Stimulated activated naive CD4-positive, alpha-beta T cell treated with Interleukin-2 at 50 U/mL for 16 hours (primary cell): ENCODE results near the gene SFTPA1.
"Not testable (repeated sequence)": the region's sequence is repeated elsewhere in the genome, so short reads cannot be mapped to it uniquely, and the experiment has no call there.

Experiments
- DNase-seq: peaks from one replicate; lab custom pipeline; 2025; lab: John Stamatoyannopoulos, UW

Gene SFTPA1

GRCh38 chr10:79611193-79611976 lies 646 bp downstream of the SFTPA1 start:
- DNase-seq = not testable (repeated sequence)

DNA sequence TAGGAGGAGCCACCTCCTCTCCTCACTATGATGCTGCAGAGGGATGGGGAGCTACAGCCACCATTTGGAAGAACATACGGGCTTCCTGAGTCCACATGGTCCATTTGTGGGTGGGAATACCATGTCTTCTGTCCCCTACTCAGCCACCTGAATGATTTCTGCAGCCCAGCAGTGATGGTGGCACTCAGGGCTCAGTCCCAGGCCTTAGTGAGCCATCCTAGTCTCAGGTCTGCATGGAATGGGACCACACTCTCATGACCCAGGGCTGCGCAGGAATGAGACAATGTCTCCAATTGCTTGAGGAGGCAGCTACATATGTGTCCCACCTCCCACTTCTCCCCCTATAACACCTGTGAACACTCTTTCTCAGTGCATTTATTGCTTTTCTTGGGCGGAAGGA lies 4.8 kb downstream of the SFTPA1 start:
- DNase-seq = no peak

- no peak for DNase-seq
Observed at GRCh38 chr10:79616164-79616563, 5.4 kb downstream of the SFTPA1 start.

DNA sequence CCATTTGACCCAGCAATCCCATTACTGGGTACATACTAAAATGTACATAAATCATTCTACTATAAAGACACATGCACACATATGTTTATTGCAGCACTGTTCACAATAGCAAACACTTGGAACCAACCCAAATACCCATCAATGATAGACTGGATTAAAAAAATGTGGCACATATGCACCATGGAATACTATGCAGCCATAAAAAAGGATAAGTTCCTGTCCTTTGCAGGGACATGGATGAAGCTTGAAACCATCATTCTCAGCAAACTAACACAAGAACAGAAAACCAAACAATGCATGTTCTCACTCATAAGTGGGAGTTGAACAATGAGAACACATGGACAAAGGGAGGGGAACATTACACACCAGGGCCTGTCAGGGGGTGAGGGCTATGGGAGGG lies 12.9 kb downstream of the SFTPA1 start:
- not testable (repeated sequence) for DNase-seq

- no peak for DNase-seq
Observed at GRCh38 chr10:79627075-79627474, 16.3 kb downstream of the SFTPA1 start.

GRCh38 chr10:79628083-79628482 lies 17.3 kb downstream of the SFTPA1 start:
- no peak for DNase-seq

DNA sequence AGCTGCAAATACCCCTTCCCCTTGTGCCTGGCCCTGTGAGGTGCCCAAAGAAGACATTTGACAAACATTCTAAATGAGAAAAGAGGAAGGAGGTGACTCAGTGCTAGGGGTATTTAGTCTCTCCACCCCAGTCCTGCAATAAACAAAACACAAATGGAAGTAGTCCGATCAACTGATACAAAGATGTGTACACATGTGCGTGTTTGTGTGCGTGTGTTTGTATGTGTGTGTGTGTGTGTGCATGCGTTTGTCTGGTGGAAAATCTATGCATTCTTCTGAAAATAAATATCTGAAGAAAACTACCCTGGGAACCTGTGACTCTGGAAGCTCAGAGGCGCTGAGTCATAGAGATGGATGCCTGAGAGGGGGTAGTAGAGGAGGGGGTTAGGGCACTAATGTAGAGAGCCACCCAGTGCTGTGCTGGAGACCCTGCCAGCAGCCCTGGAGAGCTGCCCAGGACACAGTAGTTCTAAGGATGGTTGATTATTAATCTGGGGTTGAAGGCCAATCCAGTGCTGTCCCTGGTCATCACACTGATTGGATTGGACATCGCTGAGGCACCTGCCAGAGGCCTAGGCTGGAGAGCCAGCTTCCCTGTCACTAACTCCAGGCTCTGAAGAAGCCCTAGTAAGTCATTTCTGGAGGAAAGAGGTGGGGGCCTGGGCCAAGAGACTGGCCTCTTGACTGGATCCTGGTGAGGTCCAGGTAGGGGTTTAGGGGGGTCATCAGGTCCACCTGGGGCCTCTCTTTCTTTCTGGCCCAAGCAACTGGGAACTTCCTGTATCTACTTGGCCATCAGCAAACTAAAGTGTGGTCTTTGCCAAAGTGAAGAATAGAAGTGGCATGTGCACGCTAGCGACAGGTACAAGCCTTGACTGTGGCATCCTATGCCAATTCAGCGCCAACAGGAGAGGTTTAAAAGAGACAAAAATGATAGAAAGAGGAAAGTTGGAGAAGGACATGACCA lies 18.5 kb downstream of the SFTPA1 start:
- no peak for DNase-seq

- no peak for DNase-seq
Observed at GRCh38 chr10:79629955-79630327, 19.2 kb downstream of the SFTPA1 start.

DNA sequence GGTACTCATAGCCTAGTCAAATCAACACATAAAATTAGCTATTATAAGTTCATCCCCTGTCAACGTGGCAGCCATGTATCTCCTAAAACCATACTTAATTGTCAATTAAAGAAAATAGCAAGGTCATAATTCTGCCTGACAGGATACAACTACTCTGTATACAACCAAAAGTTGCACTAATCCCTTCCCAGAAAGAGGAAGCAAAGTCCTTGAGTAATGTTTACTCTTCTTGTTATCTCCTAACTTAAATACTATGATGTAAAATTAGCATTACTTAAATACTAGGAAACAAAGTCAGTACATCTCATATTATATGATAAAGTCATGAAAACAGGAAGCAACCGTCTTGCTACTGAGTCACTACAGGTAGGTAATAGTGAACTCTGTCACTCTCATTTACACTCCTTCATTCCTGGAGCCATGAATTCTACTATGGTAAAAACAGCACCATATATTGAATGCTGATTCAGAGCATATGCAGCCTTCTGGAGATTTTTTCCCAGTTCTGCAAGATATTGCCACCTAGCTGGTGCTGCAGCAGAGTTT lies 26.0 kb downstream of the SFTPA1 start:
- DNase-seq = not testable (repeated sequence)

GRCh38 chr10:79638318-79638717 lies 27.6 kb downstream of the SFTPA1 start:
- no peak for DNase-seq

DNA sequence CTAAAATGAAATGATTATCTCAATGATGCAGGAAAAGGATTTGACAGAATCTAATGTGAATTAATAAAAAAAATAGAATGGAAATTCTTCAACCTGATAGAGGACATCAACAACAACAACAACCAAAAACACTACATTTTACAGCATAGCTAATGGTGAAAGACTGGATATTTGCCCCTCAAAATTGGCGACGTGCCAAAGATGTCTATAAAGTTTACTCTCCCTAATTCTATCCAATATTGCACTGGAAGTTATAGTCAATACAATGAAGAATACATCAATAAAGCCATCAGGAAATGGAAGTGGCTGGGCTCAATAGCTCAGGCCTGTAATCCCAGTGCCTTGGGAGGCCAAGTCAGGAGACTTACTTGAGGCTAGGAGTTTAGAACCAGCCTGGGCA lies 42.0 kb downstream of the SFTPA1 start:
- not testable (repeated sequence) for DNase-seq

DNA sequence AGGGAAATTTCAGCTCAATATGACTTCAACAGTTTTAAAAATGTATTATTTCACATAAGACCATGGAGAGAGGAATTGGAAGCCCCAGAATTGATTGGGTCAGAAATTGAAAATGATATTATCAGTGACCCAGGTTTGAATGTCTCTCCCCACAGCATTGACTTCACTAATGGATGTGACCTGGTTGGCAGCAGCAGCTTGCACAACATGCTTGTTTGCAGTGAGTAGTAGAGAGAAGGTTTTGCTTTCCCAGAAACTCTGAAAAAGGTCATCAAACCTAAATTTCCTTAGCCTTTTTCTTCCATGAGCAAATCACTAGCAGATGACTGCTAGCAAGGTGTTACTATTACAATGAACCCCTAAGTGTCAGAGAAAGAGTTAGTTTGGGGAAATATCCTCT lies 52.5 kb downstream of the SFTPA1 start:
- not testable (repeated sequence) for DNase-seq

GRCh38 chr10:79664686-79665085 lies 53.9 kb downstream of the SFTPA1 start:
- not testable (repeated sequence) for DNase-seq
